ENCODE data around the gene PLA2G2D.

PLA2G2D gene

GRCh38 chr1:20142001-20142710, 22.8 kb upstream of the PLA2G2D start:
- no peak overlapping the region for H3K9ac ChIP-seq (ENCODE audit: low read length in 2 of 2)
- no peak overlapping the region for H3K27ac ChIP-seq (ENCODE audit: low read length)
- H3K27me3 ChIP-seq (ENCODE audit: control insufficient read depth in 1 of 2, insufficient read depth in 2 of 2, low read length in 2 of 2): peaks cover 24 to 26% of the 10 kb centered on the region in 2 donors
- no peaks in the 10 kb centered on the region for H3K4me1 ChIP-seq (ENCODE audit: control insufficient read depth, insufficient read depth, low read length)
- H3K9me3 ChIP-seq (ENCODE audit: control insufficient read depth in 2 of 2, low read length in 2 of 2): no peaks in the 10 kb centered on the region
- H3K36me3 ChIP-seq (ENCODE audit: control insufficient read depth in 2 of 2, insufficient read depth in 2 of 2, low read length in 2 of 2): no peaks in the 10 kb centered on the region
- H3K4me3 ChIP-seq (ENCODE audit: low read length in 2 of 2): no peak overlapping the region

GRCh38 chr1:20141466-20141865, 22.1 kb upstream of the PLA2G2D start:
- no peaks in the 10 kb centered on the region for H3K9me3 ChIP-seq (ENCODE audit: control insufficient read depth in 2 of 2, low read length in 2 of 2)
- H3K4me3 ChIP-seq (ENCODE audit: low read length in 2 of 2): no peak overlapping the region
- H3K9ac ChIP-seq (ENCODE audit: low read length in 2 of 2): no peak overlapping the region
- no peaks in the 10 kb centered on the region for H3K36me3 ChIP-seq (ENCODE audit: control insufficient read depth in 2 of 2, insufficient read depth in 2 of 2, low read length in 2 of 2)
- no peak overlapping the region for H3K27ac ChIP-seq (ENCODE audit: low read length)
- H3K4me1 ChIP-seq (ENCODE audit: control insufficient read depth, insufficient read depth, low read length): no peaks in the 10 kb centered on the region
- H3K27me3 ChIP-seq (ENCODE audit: control insufficient read depth in 1 of 2, insufficient read depth in 2 of 2, low read length in 2 of 2): peaks cover 21 to 28% of the 10 kb centered on the region in 2 donors

GRCh38 chr1:20141001-20141400, 21.7 kb upstream of the PLA2G2D start:
- Histone ChIP-seq H3K4me1 (ENCODE audit: control insufficient read depth, insufficient read depth, low read length) (no peaks in the 10 kb centered on the region), H3K9ac (ENCODE audit: low read length in 2 of 2) (peak overlapping the region in 1 of 2 donors; percentile 21), H3K4me3 (ENCODE audit: low read length in 2 of 2) (no peak overlapping the region), H3K36me3 (ENCODE audit: control insufficient read depth in 2 of 2, insufficient read depth in 2 of 2, low read length in 2 of 2) (no peaks in the 10 kb centered on the region), H3K27ac (ENCODE audit: low read length) (no peak overlapping the region), H3K9me3 (ENCODE audit: control insufficient read depth in 2 of 2, low read length in 2 of 2) (no peaks in the 10 kb centered on the region), H3K27me3 (ENCODE audit: control insufficient read depth in 1 of 2, insufficient read depth in 2 of 2, low read length in 2 of 2) (peaks cover 25 to 28% of the 10 kb centered on the region in 2 donors)

- Histone ChIP-seq H3K9me3 (ENCODE audit: control insufficient read depth in 2 of 2, low read length in 2 of 2) (no peaks in the 10 kb centered on the region), H3K27ac (ENCODE audit: low read length) (no peak overlapping the region), H3K27me3 (ENCODE audit: control insufficient read depth in 1 of 2, insufficient read depth in 2 of 2, low read length in 2 of 2) (peaks cover 26 to 30% of the 10 kb centered on the region in 2 donors)
Measured at GRCh38 chr1:20139776-20140612, 20.7 kb upstream of the PLA2G2D start.

GRCh38 chr1:20138961-20139550, 19.7 kb upstream of the PLA2G2D start, which contains the start of gene PLA2G2F:
TSS of gene PLA2G2F (plus strand) at chr1:20139323. CDS start at chr1:20139428, 105 bp downstream.
- H3K27ac ChIP-seq (ENCODE audit: low read length): no peak within 1 kb of the TSS

More at GRCh38 chr1:20139776-20140612, 20.7 kb upstream of the PLA2G2D start:
- no peaks in the 10 kb centered on the region for H3K36me3 ChIP-seq (ENCODE audit: control insufficient read depth in 2 of 2, insufficient read depth in 2 of 2, low read length in 2 of 2)
- H3K4me1 ChIP-seq (ENCODE audit: control insufficient read depth, insufficient read depth, low read length): no peaks in the 10 kb centered on the region
- no peak overlapping the region for H3K4me3 ChIP-seq (ENCODE audit: low read length in 2 of 2)
- H3K9ac ChIP-seq (ENCODE audit: low read length in 2 of 2): no peak overlapping the region

GRCh38 chr1:20138346-20138745, 19.0 kb upstream of the PLA2G2D start:
- no peaks in the 10 kb centered on the region for H3K9me3 ChIP-seq (ENCODE audit: control insufficient read depth in 2 of 2, low read length in 2 of 2)
- no peak overlapping the region for H3K4me3 ChIP-seq (ENCODE audit: low read length in 2 of 2)
- no peak overlapping the region for H3K9ac ChIP-seq (ENCODE audit: low read length in 2 of 2)
- H3K27ac ChIP-seq (ENCODE audit: low read length): no peak overlapping the region
- H3K27me3 ChIP-seq (ENCODE audit: control insufficient read depth in 1 of 2, insufficient read depth in 2 of 2, low read length in 2 of 2): peaks cover 26 to 30% of the 10 kb centered on the region in 2 donors
- H3K36me3 ChIP-seq (ENCODE audit: control insufficient read depth in 2 of 2, insufficient read depth in 2 of 2, low read length in 2 of 2): no peaks in the 10 kb centered on the region
- H3K4me1 ChIP-seq (ENCODE audit: control insufficient read depth, insufficient read depth, low read length): no peaks in the 10 kb centered on the region

More at GRCh38 chr1:20138961-20139550, 19.7 kb upstream of the PLA2G2D start, which contains the start of gene PLA2G2F:
- Histone ChIP-seq H3K9me3 (ENCODE audit: control insufficient read depth in 2 of 2, low read length in 2 of 2) (no peaks in the 10 kb centered on the region), H3K9ac (ENCODE audit: low read length in 2 of 2) (no peak within 1 kb of the TSS), H3K27me3 (ENCODE audit: control insufficient read depth in 1 of 2, insufficient read depth in 2 of 2, low read length in 2 of 2) (peaks cover 26 to 30% of the 10 kb centered on the region in 2 donors), H3K36me3 (ENCODE audit: control insufficient read depth in 2 of 2, insufficient read depth in 2 of 2, low read length in 2 of 2) (no peaks in the 10 kb centered on the region), H3K4me3 (ENCODE audit: low read length in 2 of 2) (no peak within 1 kb of the TSS), H3K4me1 (ENCODE audit: control insufficient read depth, insufficient read depth, low read length) (no peaks in the 10 kb centered on the region)

- Histone ChIP-seq H3K36me3 (ENCODE audit: control insufficient read depth in 2 of 2, insufficient read depth in 2 of 2, low read length in 2 of 2) (no peaks in the 10 kb centered on the region), H3K27ac (ENCODE audit: low read length) (no peak overlapping the region), H3K9ac (ENCODE audit: low read length in 2 of 2) (no peak overlapping the region), H3K4me1 (ENCODE audit: control insufficient read depth, insufficient read depth, low read length) (no peaks in the 10 kb centered on the region), H3K27me3 (ENCODE audit: control insufficient read depth in 1 of 2, insufficient read depth in 2 of 2, low read length in 2 of 2) (peaks cover 25 to 26% of the 10 kb centered on the region in 2 donors), H3K9me3 (ENCODE audit: control insufficient read depth in 2 of 2, low read length in 2 of 2) (no peaks in the 10 kb centered on the region), H3K4me3 (ENCODE audit: low read length in 2 of 2) (no peak overlapping the region)
Measured at GRCh38 chr1:20137604-20138003, 18.3 kb upstream of the PLA2G2D start.

- Histone ChIP-seq H3K4me3 (ENCODE audit: low read length in 2 of 2) (no peak overlapping the region), H3K36me3 (ENCODE audit: control insufficient read depth in 2 of 2, insufficient read depth in 2 of 2, low read length in 2 of 2) (no peaks in the 10 kb centered on the region), H3K9ac (ENCODE audit: low read length in 2 of 2) (no peak overlapping the region), H3K9me3 (ENCODE audit: control insufficient read depth in 2 of 2, low read length in 2 of 2) (no peaks in the 10 kb centered on the region), H3K4me1 (ENCODE audit: control insufficient read depth, insufficient read depth, low read length) (no peaks in the 10 kb centered on the region), H3K27ac (ENCODE audit: low read length) (no peak overlapping the region), H3K27me3 (ENCODE audit: control insufficient read depth in 1 of 2, insufficient read depth in 2 of 2, low read length in 2 of 2) (peaks cover 24 to 25% of the 10 kb centered on the region in 2 donors)
Measured at GRCh38 chr1:20137055-20137454, 17.7 kb upstream of the PLA2G2D start.

GRCh38 chr1:20136249-20136648, 16.9 kb upstream of the PLA2G2D start:
- H3K4me3 ChIP-seq (ENCODE audit: low read length in 2 of 2): no peak overlapping the region
- no peaks in the 10 kb centered on the region for H3K9me3 ChIP-seq (ENCODE audit: control insufficient read depth in 2 of 2, low read length in 2 of 2)
- no peak overlapping the region for H3K27ac ChIP-seq (ENCODE audit: low read length)
- H3K27me3 ChIP-seq (ENCODE audit: control insufficient read depth in 1 of 2, insufficient read depth in 2 of 2, low read length in 2 of 2): peaks cover 20 to 25% of the 10 kb centered on the region in 2 donors
- no peak overlapping the region for H3K9ac ChIP-seq (ENCODE audit: low read length in 2 of 2)
- no peaks in the 10 kb centered on the region for H3K4me1 ChIP-seq (ENCODE audit: control insufficient read depth, insufficient read depth, low read length)
- no peaks in the 10 kb centered on the region for H3K36me3 ChIP-seq (ENCODE audit: control insufficient read depth in 2 of 2, insufficient read depth in 2 of 2, low read length in 2 of 2)

GRCh38 chr1:20134995-20135394, 15.7 kb upstream of the PLA2G2D start:
- peaks cover 12 to 25% of the 10 kb centered on the region in 2 donors for H3K27me3 ChIP-seq (ENCODE audit: control insufficient read depth in 1 of 2, insufficient read depth in 2 of 2, low read length in 2 of 2)
- H3K9ac ChIP-seq (ENCODE audit: low read length in 2 of 2): no peak overlapping the region
- H3K9me3 ChIP-seq (ENCODE audit: control insufficient read depth in 2 of 2, low read length in 2 of 2): no peaks in the 10 kb centered on the region
- no peak overlapping the region for H3K27ac ChIP-seq (ENCODE audit: low read length)
- no peak overlapping the region for H3K4me3 ChIP-seq (ENCODE audit: low read length in 2 of 2)
- no peaks in the 10 kb centered on the region for H3K36me3 ChIP-seq (ENCODE audit: control insufficient read depth in 2 of 2, insufficient read depth in 2 of 2, low read length in 2 of 2)
- no peaks in the 10 kb centered on the region for H3K4me1 ChIP-seq (ENCODE audit: control insufficient read depth, insufficient read depth, low read length)

All from stomach smooth muscle (tissue), 2 donors.